IPS-18a (cell line): Measurements from ENCODE around the gene SFRP2.

Experiments used
- H3K27ac ChIP-seq: one replicate; pipeline ENCODE4 v1.5.1; 2013; ENCODE audit warnings: low read length
- H3K27me3 ChIP-seq: one replicate; pipeline ENCODE4 v1.6.1; 2013; ENCODE audit warnings: mild to moderate bottlenecking, low read length; ENCODE audit not compliant: control insufficient read depth, insufficient read depth
- H3K36me3 ChIP-seq: one replicate; pipeline ENCODE4 v1.6.1; 2013; ENCODE audit warnings: low read depth, low read length; ENCODE audit not compliant: control insufficient read depth
- H3K4me1 ChIP-seq: one replicate; pipeline ENCODE4 v1.6.1; 2013; ENCODE audit warnings: low read depth, low read length; ENCODE audit not compliant: control insufficient read depth
- H3K4me3 ChIP-seq: one replicate; pipeline ENCODE4 v1.5.1; 2013; ENCODE audit warnings: low read length
- H3K9ac ChIP-seq: one replicate; pipeline ENCODE4 v1.6.1; 2013; ENCODE audit warnings: mild to moderate bottlenecking, low read length, moderate library complexity
- H3K9me3 ChIP-seq: one replicate; pipeline ENCODE4 v1.6.1; 2013; ENCODE audit warnings: low read depth, low read length; ENCODE audit not compliant: control insufficient read depth

The SFRP2 gene

GRCh38 chr4:153794006-153794405 lies 5.1 kb upstream of the SFRP2 start:
- Histone ChIP-seq H3K27me3 (peaks cover 8% of the 10 kb centered on the region), H3K27ac (no peak overlapping the region), H3K9me3 (no peaks in the 10 kb centered on the region), H3K36me3 (no peaks in the 10 kb centered on the region), H3K9ac (no peak overlapping the region), H3K4me1 (peaks cover 41% of the 10 kb centered on the region), H3K4me3 (no peak overlapping the region)

GRCh38 chr4:153792618-153793247 lies 3.9 kb upstream of the SFRP2 start:
- Histone ChIP-seq H3K27ac (peak overlapping the region; percentile 9), H3K36me3 (no peaks in the 10 kb centered on the region), H3K9me3 (no peaks in the 10 kb centered on the region), H3K9ac (peak overlapping the region; percentile 80), H3K4me3 (peak overlapping the region; percentile 94), H3K4me1 (peaks cover 35% of the 10 kb centered on the region), H3K27me3 (peaks cover 8% of the 10 kb centered on the region)

GRCh38 chr4:153791746-153792617 lies 3.1 kb upstream of the SFRP2 start:
- Histone ChIP-seq H3K27ac (peak overlapping the region; percentile 11), H3K27me3 (peaks cover 8% of the 10 kb centered on the region), H3K9ac (peak overlapping the region; percentile 94), H3K9me3 (no peaks in the 10 kb centered on the region), H3K4me1 (peaks cover 35% of the 10 kb centered on the region), H3K36me3 (no peaks in the 10 kb centered on the region), H3K4me3 (peak overlapping the region; percentile 94)

- Histone ChIP-seq H3K27me3 (peaks cover 8% of the 10 kb centered on the region), H3K9ac (peak overlapping the region; percentile 94), H3K9me3 (no peaks in the 10 kb centered on the region), H3K4me1 (peaks cover 35% of the 10 kb centered on the region), H3K36me3 (no peaks in the 10 kb centered on the region), H3K4me3 (peak overlapping the region; percentile 94), H3K27ac (peak overlapping the region; percentile 80)
Observed at GRCh38 chr4:153790962-153791551, 2.2 kb upstream of the SFRP2 start.

- Histone ChIP-seq H3K27ac (peak overlapping the region; percentile 78), H3K27me3 (peaks cover 8% of the 10 kb centered on the region), H3K4me3 (peak overlapping the region; percentile 94), H3K9me3 (no peaks in the 10 kb centered on the region), H3K36me3 (peaks cover 5% of the 10 kb centered on the region), H3K4me1 (peaks cover 39% of the 10 kb centered on the region), H3K9ac (peak overlapping the region; percentile 94)
Observed at GRCh38 chr4:153790500-153790865, 1.6 kb upstream of the SFRP2 start.

GRCh38 chr4:153789741-153790499 lies 1.0 kb upstream of the SFRP2 start:
- H3K9ac ChIP-seq: peak overlapping the region; percentile 94
- H3K27ac ChIP-seq: peak overlapping the region; percentile 96
- peaks cover 38% of the 10 kb centered on the region for H3K4me1 ChIP-seq
- H3K9me3 ChIP-seq: no peaks in the 10 kb centered on the region
- peak overlapping the region; percentile 94 for H3K4me3 ChIP-seq
- H3K36me3 ChIP-seq: peaks cover 11% of the 10 kb centered on the region
- peaks cover 8% of the 10 kb centered on the region for H3K27me3 ChIP-seq

GRCh38 chr4:153788051-153788412 lies 851 bp downstream of the SFRP2 start:
- H3K9me3 ChIP-seq: no peaks in the 10 kb centered on the region
- H3K4me3 ChIP-seq: peak overlapping the region; percentile 94
- peaks cover 30% of the 10 kb centered on the region for H3K36me3 ChIP-seq
- H3K27ac ChIP-seq: peak overlapping the region; percentile 96
- H3K27me3 ChIP-seq: peaks cover 8% of the 10 kb centered on the region
- H3K4me1 ChIP-seq: peaks cover 33% of the 10 kb centered on the region
- peak overlapping the region; percentile 94 for H3K9ac ChIP-seq

GRCh38 chr4:153787575-153787974 lies 1.3 kb downstream of the SFRP2 start:
- no peaks in the 10 kb centered on the region for H3K9me3 ChIP-seq
- H3K4me1 ChIP-seq: peaks cover 33% of the 10 kb centered on the region
- H3K27ac ChIP-seq: peak overlapping the region; percentile 10
- peak overlapping the region; percentile 94 for H3K9ac ChIP-seq
- H3K27me3 ChIP-seq: peaks cover 8% of the 10 kb centered on the region
- H3K36me3 ChIP-seq: peaks cover 34% of the 10 kb centered on the region
- peak overlapping the region; percentile 94 for H3K4me3 ChIP-seq

- Histone ChIP-seq H3K36me3 (peaks cover 39% of the 10 kb centered on the region), H3K27me3 (peaks cover 6% of the 10 kb centered on the region), H3K9ac (peak overlapping the region; percentile 94), H3K27ac (no peak overlapping the region), H3K9me3 (no peaks in the 10 kb centered on the region), H3K4me3 (peak overlapping the region; percentile 94), H3K4me1 (peaks cover 37% of the 10 kb centered on the region)
Observed at GRCh38 chr4:153787061-153787560, 1.8 kb downstream of the SFRP2 start.

- Histone ChIP-seq H3K4me3 (peak overlapping the region; percentile 94), H3K36me3 (peaks cover 48% of the 10 kb centered on the region), H3K9me3 (no peaks in the 10 kb centered on the region), H3K27ac (no peak overlapping the region), H3K4me1 (peaks cover 34% of the 10 kb centered on the region), H3K27me3 (no peaks in the 10 kb centered on the region), H3K9ac (peak overlapping the region; percentile 94)
Observed at GRCh38 chr4:153785910-153786721, 2.8 kb downstream of the SFRP2 start.
